H1 (cell line): ENCODE results near the gene NDST3. TPM values are rescaled to one million over a fixed set of nuclear protein-coding genes. Genes with fewer than 3 reads are reported as not detected.

Source experiments
- CTCF ChIA-PET: fragments of 300-600 bp; sonication (Branson Sonifier 250); formaldehyde crosslinking; loops from one replicate; lab custom pipeline; 2021; ENCODE audit not compliant: partially characterized antibody; lab: Charles Lee
- POLR2A ChIA-PET: fragments of 300-600 bp; sonication (Branson Sonifier 250); formaldehyde crosslinking; loops from one replicate; lab custom pipeline; 2021; ENCODE audit warnings: inconsistent platforms; ENCODE audit not compliant: partially characterized antibody; lab: Charles Lee
- DNase-seq, 2 experiments: peaks; one replicate each; pipeline versions ENCODE4 v3.0.0 to v3.0.0-alpha.2; 2010 to 2022; ENCODE audit warnings: low spot score in 2 of 2, low read depth in 1 of 2, mixed read lengths in 1 of 2
- FAIRE-seq: peaks from 2 replicates; lab custom pipeline; 2011; peaks lifted over from hg19 to GRCh38; lab: Jason Lieb, UNC
- H2AFZ ChIP-seq: 2 replicates; pipeline ENCODE4 v1.8.1; 2012; ENCODE audit warnings: low read length, inconsistent platforms
- H2AK5ac ChIP-seq: 2 replicates; pipeline ENCODE4 v1.6.1; 2013; ENCODE audit warnings: low read depth, low read length
- H2BK120ac ChIP-seq: replicated peaks from 2 replicates; pipeline ENCODE3; 2013; ENCODE audit warnings: low read depth, low read length, inconsistent platforms
- H2BK12ac ChIP-seq: 2 replicates; pipeline ENCODE4 v1.6.1; 2013; ENCODE audit warnings: low read depth, low read length
- H2BK15ac ChIP-seq: 2 replicates; pipeline ENCODE4 v1.6.1; 2013; ENCODE audit warnings: low read length
- H2BK20ac ChIP-seq: 2 replicates; pipeline ENCODE4 v1.6.1; 2013; ENCODE audit warnings: low read length
- H2BK5ac ChIP-seq: 2 replicates; pipeline ENCODE4 v1.6.1; 2013; ENCODE audit warnings: low read depth, low read length
- H3K14ac ChIP-seq: 2 replicates; pipeline ENCODE4 v1.6.1; 2013; ENCODE audit warnings: inconsistent platforms; ENCODE audit not compliant: insufficient read length
- H3K18ac ChIP-seq: 2 replicates; pipeline ENCODE4 v1.6.1; 2013; ENCODE audit warnings: low read length; ENCODE audit errors: extremely low read depth
- H3K23ac ChIP-seq: 2 replicates; pipeline ENCODE4 v1.6.1; 2013; ENCODE audit warnings: inconsistent platforms; ENCODE audit not compliant: insufficient read length
- H3K23me2 ChIP-seq: 2 replicates; pipeline ENCODE4 v1.6.1; 2013; ENCODE audit warnings: low read depth, low read length
- H3K27ac ChIP-seq: 2 replicates; pipeline ENCODE4 v1.6.1; 2011; ENCODE audit warnings: low read depth, low read length, inconsistent platforms
- H3K27me3 ChIP-seq, 4 experiments: replicated peaks in 1 of 4; 1 replicate in 1 of 4; 2 replicates in 3 of 4; pipeline versions ENCODE4 v1.6.1 to v1.8.1; 2011 to 2013; ENCODE audit warnings: low read length in 3 of 4, mild to moderate bottlenecking in 3 of 4, inconsistent platforms in 2 of 4, mixed read lengths in 2 of 4, moderate library complexity in 1 of 4; ENCODE audit not compliant: control insufficient read depth in 3 of 4, insufficient read depth in 3 of 4; ENCODE audit errors: extremely low read depth in 1 of 4
- H3K36me3 ChIP-seq, 4 experiments: 2 replicates each; pipeline versions ENCODE4 v1.6.1 to v1.8.1; 2011 to 2013; ENCODE audit warnings: mild to moderate bottlenecking in 4 of 4, low read length in 3 of 4, moderate library complexity in 2 of 4, control low read depth in 1 of 4, inconsistent platforms in 1 of 4; ENCODE audit not compliant: insufficient read depth in 4 of 4, control insufficient read depth in 2 of 4
- H3K4ac ChIP-seq: replicated peaks from 2 replicates; pipeline ENCODE3; 2013; ENCODE audit warnings: low read length, low read depth, mixed read lengths, inconsistent platforms; ENCODE audit not compliant: insufficient read length
- H3K4me1 ChIP-seq, 4 experiments: replicated peaks in 1 of 4; 1 replicate in 1 of 4; 2 replicates in 3 of 4; pipeline versions ENCODE4 v1.6.1 to v1.8.1; 2011 to 2013; ENCODE audit warnings: low read length in 3 of 4, inconsistent platforms in 2 of 4, mixed read lengths in 1 of 4; ENCODE audit not compliant: insufficient read depth in 4 of 4, control insufficient read depth in 3 of 4
- H3K4me2 ChIP-seq, 2 experiments: 2 replicates each; pipeline versions ENCODE4 v1.6.1 to v1.8.1; 2011 to 2013; ENCODE audit warnings: low read depth in 2 of 2, low read length in 2 of 2, control low read depth in 1 of 2, inconsistent platforms in 1 of 2, mild to moderate bottlenecking in 1 of 2; ENCODE audit not compliant: insufficient read depth in 1 of 2
- H3K4me3 ChIP-seq, 4 experiments: fragments of 200-600, 300-600 bp in 1 of 4; sonication (generic), shearing (Covaris generic), sonication (Bioruptor Twin) in 1 of 4; 2 replicates each; pipeline versions ENCODE4 v1.5.1 to v1.8.1; 2011 to 2016; ENCODE audit warnings: low read length in 4 of 4, low read depth in 3 of 4, control low read depth in 2 of 4, inconsistent platforms in 2 of 4, mild to moderate bottlenecking in 2 of 4, mixed read lengths in 1 of 4, moderate library complexity in 1 of 4; ENCODE audit not compliant: insufficient read depth in 2 of 4; ENCODE audit errors: extremely low read depth in 1 of 4
- H3K56ac ChIP-seq: replicated peaks from 2 replicates; pipeline ENCODE3; 2013; ENCODE audit warnings: low read depth, mild to moderate bottlenecking, mixed read lengths, low read length, inconsistent platforms; ENCODE audit not compliant: insufficient read length
- H3K79me1 ChIP-seq: 2 replicates; pipeline ENCODE4 v1.6.1; 2013; ENCODE audit warnings: low read depth, low read length, control low read depth
- H3K79me2 ChIP-seq, 2 experiments: 2 replicates each; pipeline versions ENCODE4 v1.6.1 to v1.8.1; 2012 to 2013; ENCODE audit warnings: low read length in 2 of 2, mild to moderate bottlenecking in 2 of 2, inconsistent platforms in 1 of 2; ENCODE audit not compliant: insufficient read depth in 2 of 2, control insufficient read depth in 1 of 2
- H3K9ac ChIP-seq, 4 experiments: replicated peaks in 1 of 4; 1 replicate in 1 of 4; 2 replicates in 3 of 4; pipeline versions ENCODE4 v1.6.1 to v1.8.1; 2011 to 2013; ENCODE audit warnings: low read depth in 3 of 4, low read length in 3 of 4, control low read depth in 2 of 4, mild to moderate bottlenecking in 2 of 4, moderate library complexity in 2 of 4, inconsistent platforms in 1 of 4; ENCODE audit errors: extremely low read depth in 1 of 4
- H3K9me3 ChIP-seq, 2 experiments: 2 replicates each; pipeline versions ENCODE4 v1.6.1 to v1.8.1; 2012 to 2013; ENCODE audit warnings: mild to moderate bottlenecking in 2 of 2, moderate library complexity in 2 of 2, control low read depth in 1 of 2, inconsistent platforms in 1 of 2, low read depth in 1 of 2, low read length in 1 of 2, mixed read lengths in 1 of 2; ENCODE audit not compliant: insufficient read depth in 2 of 2
- H4K20me1 ChIP-seq, 2 experiments: replicated peaks in 1 of 2; 2 replicates each; pipeline versions ENCODE3 to v1.8.1; 2011 to 2013; ENCODE audit warnings: inconsistent platforms in 2 of 2, low read length in 2 of 2, mild to moderate bottlenecking in 1 of 2; ENCODE audit not compliant: insufficient read depth in 2 of 2, control insufficient read depth in 1 of 2
- H4K5ac ChIP-seq: 2 replicates; pipeline ENCODE4 v1.6.1; 2013; ENCODE audit warnings: low read length, low read depth, mixed read lengths, inconsistent platforms; ENCODE audit not compliant: insufficient read length
- H4K8ac ChIP-seq: 2 replicates; pipeline ENCODE4 v1.8.0; 2013; ENCODE audit warnings: mild to moderate bottlenecking, moderate library complexity, low read length, inconsistent platforms; ENCODE audit not compliant: insufficient read depth; ENCODE audit errors: extremely low read depth
- H4K91ac ChIP-seq: replicated peaks from 2 replicates; pipeline ENCODE3; 2013; ENCODE audit warnings: low read length, mixed read lengths, inconsistent platforms; ENCODE audit not compliant: insufficient read length
- CTBP2 ChIP-seq: IDR thresholded peaks from 2 replicates; pipeline ENCODE4 v1.7.0; 2011; ENCODE audit warnings: borderline replicate concordance, mild to moderate bottlenecking, moderate library complexity, mixed read lengths, low read length; ENCODE audit not compliant: insufficient read depth, insufficient read length
- JUND ChIP-seq: IDR thresholded peaks from 2 replicates; pipeline ENCODE4 v1.6.1; 2011; ENCODE audit warnings: mild to moderate bottlenecking, improper control_type of control experiment, low read length
- NANOG ChIP-seq: IDR thresholded peaks from 2 replicates; pipeline ENCODE4 v1.6.1; 2011; ENCODE audit warnings: low read length, low read depth, mild to moderate bottlenecking, inconsistent platforms; ENCODE audit not compliant: insufficient read depth, poor library complexity, severe bottlenecking
- ZNF274 ChIP-seq: IDR thresholded peaks from 2 replicates; pipeline ENCODE4 v1.7.0; 2012; ENCODE audit warnings: low read length, borderline replicate concordance; ENCODE audit errors: extremely low read depth
- WGBS, 2 experiments: shearing (Covaris generic) in 1 of 2; methylation state at CpG; one replicate each; pipeline versions ENCODE4 v1.1.6 to v1.1.7; 2013 to 2015; ENCODE audit warnings: low lambda C conversion rate in 2 of 2, mixed read lengths in 2 of 2, inconsistent platforms in 1 of 2, low coverage in 1 of 2, missing lambda C conversion rate in 1 of 2; ENCODE audit not compliant: insufficient replicate concordance in 2 of 2, insufficient coverage in 1 of 2, insufficient read length in 1 of 2; ENCODE audit errors: extremely low coverage in 1 of 2, missing lambda C conversion rate in 1 of 2; 5-methylcytosine and 5-hydroxymethylcytosine counted together
- polyA plus RNA-seq, 7 experiments: library from polyadenylated mRNA; depleted of rRNA in 3 of 7; stranded (reverse) in 5 of 7; unstranded in 2 of 7; fragments of >200 nt in 5 of 7; fragments of 200-250 nt in 2 of 7; gene quantifications; 1 replicate in 5 of 7; 2 replicates in 1 of 7; 4 replicates in 1 of 7; pipeline versions ENCODE4 v1.2.1 to v1.2.3, GENCODE V29; 2011 to 2013; ENCODE audit warnings: missing spikeins in 2 of 7, mixed read lengths in 2 of 7
- total RNA-seq: library from RNA; stranded (reverse); fragmentation: NEBNext Ultra II Directional; extraction: Animal tissue kit (Norgen Biotek cat#: 25700); gene quantifications from 2 replicates; pipeline ENCODE4 v1.2.1, GENCODE V29; 2021
- TF ChIP-seq, protein P1 (sequence below): IDR thresholded peaks from 2 replicates; pipeline ENCODE4 v1.6.1; 2011; ENCODE audit warnings: low read depth, mild to moderate bottlenecking, low read length; ENCODE audit not compliant: insufficient read depth

Gene NDST3
- total and polyA plus RNA-seq, 2 of the 8 experiments (the other 6 are each of a cell fraction or from before 2014, with no cell fraction given) = 0.35 to 0.60 TPM

DNA sequence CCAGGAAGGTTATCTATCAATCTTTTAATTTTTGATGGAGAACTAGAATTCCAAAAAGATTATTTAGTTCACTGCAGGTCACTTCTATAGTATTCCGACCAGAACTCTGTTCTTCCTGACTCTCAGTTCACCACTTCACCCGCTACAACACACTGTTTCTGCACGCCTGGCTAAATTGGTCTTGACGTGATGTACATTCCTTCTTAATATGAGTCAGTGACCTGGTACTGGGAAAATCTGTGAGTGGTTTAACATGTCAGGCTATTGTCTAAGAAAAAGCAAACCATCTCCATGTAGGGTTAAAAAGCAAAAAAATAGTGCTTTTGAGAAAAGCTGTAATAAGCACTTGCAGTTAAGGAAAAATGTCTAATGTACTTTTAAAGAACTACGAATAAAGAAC is 120.4 kb downstream of the NDST3 start:
- no peak for FAIRE-seq
- no peak overlapping the region for H2AFZ ChIP-seq

More for the DNA sequence above, 120.4 kb downstream of the NDST3 start:
- Histone ChIP-seq H3K4me3 (no peak overlapping the region), H3K27me3 (no peaks in the 10 kb centered on the region), H2BK15ac (no peak overlapping the region), H3K4me1 (no peaks in the 10 kb centered on the region), H3K4ac (no peak overlapping the region), H2BK5ac (no peak overlapping the region), H2BK12ac (no peak overlapping the region), H4K8ac (no peak overlapping the region), H4K91ac (no peak overlapping the region), H3K23ac (no peak overlapping the region), H4K5ac (no peak overlapping the region), H3K18ac (no peak overlapping the region), H3K4me2 (no peak overlapping the region), H2BK20ac (no peak overlapping the region), H3K36me3 (no peaks in the 10 kb centered on the region), H2AK5ac (no peak overlapping the region), H3K56ac (no peak overlapping the region), H3K14ac (no peak overlapping the region), H3K27ac (no peak overlapping the region), H4K20me1 (no peaks in the 10 kb centered on the region), H3K9ac (no peak overlapping the region), H3K9me3 (no peaks in the 10 kb centered on the region), H3K79me1 (no peaks in the 10 kb centered on the region), H2BK120ac (no peak overlapping the region), H3K79me2 (no peaks in the 10 kb centered on the region), H3K23me2 (no peaks in the 10 kb centered on the region)
- POLR2A ChIA-PET = no interaction called here
- TF ChIP-seq ZNF274 (no peak), JUND (no peak), NANOG (no peak), CTBP2 (no peak)
- TF ChIP-seq, protein P1, sequence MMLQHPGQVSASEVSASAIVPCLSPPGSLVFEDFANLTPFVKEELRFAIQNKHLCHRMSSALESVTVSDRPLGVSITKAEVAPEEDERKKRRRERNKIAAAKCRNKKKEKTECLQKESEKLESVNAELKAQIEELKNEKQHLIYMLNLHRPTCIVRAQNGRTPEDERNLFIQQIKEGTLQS = no peak
- CTCF ChIA-PET = no interaction called here
- DNase-seq = no peak
- WGBS, 2 experiments = 90% methylated on average over 5 of the region's 5 CpGs; no CpG with 5 or more reads in 1 of the 2 experiments
